ENCODE data around the gene ABCA13. TPM values are rescaled to one million over a fixed set of nuclear protein-coding genes. Genes with fewer than 3 reads are reported as not detected.
A peak's percentile ranks its signal among the peaks of the same experiment; 100 is the strongest.

ABCA13 gene
- total RNA-seq, 1 experiment from 2014 or later: 1.7 TPM

GRCh38 chr7:48441848-48442492 is 270.7 kb downstream of the ABCA13 start:
- intact Hi-C loops (cut with micrococcal nuclease; ENCODE audit: unreplicated experiment): no loop called here
- no TSS peak for BruUV-seq (replicated peaks)
- no peaks in the 10 kb centered on the region for H3K36me3 ChIP-seq (ENCODE audit: control insufficient read depth, insufficient read depth, low read length)
- H3K27me3 ChIP-seq (ENCODE audit: control insufficient read depth, insufficient read depth, low read length): no peaks in the 10 kb centered on the region
- no peaks in the 10 kb centered on the region for H3K4me1 ChIP-seq (ENCODE audit: control insufficient read depth, insufficient read depth, low read length)
- 0 out of 2 replicates have a peak, but pooled peaks have one; percentile 48 for ATAC-seq
- no peak overlapping the region for H3K4me3 ChIP-seq (ENCODE audit: low read depth in 2 of 2, low read length in 2 of 2)
- in situ Hi-C loops (cut with HindIII; ENCODE audit: low pct_unique_long_range_greater_than_20kb, low sequenced_read_pairs): no loop called here
- CTCF ChIA-PET: no interaction called here
- no peak for DNase-seq (ENCODE audit: low read depth, low spot score)
- no peak for TF ChIP-seq POLR2AphosphoS5 (IDR thresholded peaks at IDR 0.05; ENCODE audit: low read depth, low read length)
- no peak for TF ChIP-seq CTCF (IDR thresholded peaks at IDR 0.05)
- no peak for TF ChIP-seq REST (IDR thresholded peaks at IDR 0.05; ENCODE audit: insufficient read depth in 1 of 2, low read depth in 2 of 2, low read length in 1 of 2)
- no peak for TF ChIP-seq SIN3A (IDR thresholded peaks at IDR 0.05; ENCODE audit: borderline replicate concordance, insufficient read depth, low read depth, low read length)
- TF ChIP-seq TCF7L2 (IDR thresholded peaks at IDR 0.05; ENCODE audit: low read depth, low read length): no peak
- POLR2A ChIA-PET: no interaction called here
- H3K27ac ChIP-seq (ENCODE audit: low read length): peak overlapping the region; percentile 1; the same call in 1 of the 2 replicates
- H3K9me3 ChIP-seq (ENCODE audit: control insufficient read depth, insufficient read depth, low read depth, low read length): no peaks in the 10 kb centered on the region

- Histone ChIP-seq H3K36me3 (ENCODE audit: control insufficient read depth, insufficient read depth, low read length) (no peaks in the 10 kb centered on the region), H3K9me3 (ENCODE audit: control insufficient read depth, insufficient read depth, low read depth, low read length) (no peaks in the 10 kb centered on the region), H3K4me1 (ENCODE audit: control insufficient read depth, insufficient read depth, low read length) (no peaks in the 10 kb centered on the region), H3K27me3 (ENCODE audit: control insufficient read depth, insufficient read depth, low read length) (no peaks in the 10 kb centered on the region), H3K4me3 (ENCODE audit: low read depth in 2 of 2, low read length in 2 of 2) (no peak overlapping the region), H3K27ac (ENCODE audit: low read length) (no peak overlapping the region; the same call in 1 of the 2 replicates)
- DNase-seq (ENCODE audit: low read depth, low spot score): no peak
- ATAC-seq: no peak; the same call in 1 of the 2 replicates
- TF ChIP-seq SIN3A (IDR thresholded peaks at IDR 0.05; ENCODE audit: borderline replicate concordance, insufficient read depth, low read depth, low read length): no peak
- TF ChIP-seq REST (IDR thresholded peaks at IDR 0.05; ENCODE audit: insufficient read depth in 1 of 2, low read depth in 2 of 2, low read length in 1 of 2): no peak
- no peak for TF ChIP-seq TCF7L2 (IDR thresholded peaks at IDR 0.05; ENCODE audit: low read depth, low read length)
- TF ChIP-seq POLR2AphosphoS5 (IDR thresholded peaks at IDR 0.05; ENCODE audit: low read depth, low read length): no peak
- no TSS peak for BruUV-seq (replicated peaks)
- POLR2A ChIA-PET: no interaction called here
- CTCF ChIA-PET: no interaction called here
- intact Hi-C loops (cut with micrococcal nuclease; ENCODE audit: unreplicated experiment) (no loop called here), in situ Hi-C loops (cut with HindIII; ENCODE audit: low pct_unique_long_range_greater_than_20kb, low sequenced_read_pairs) (no loop called here)
These were observed 271.8 kb downstream of the ABCA13 start for GRCh38 chr7:48443051-48443450.

Data from Panc1 (cell line).